Right cardiac atrium (tissue), 5 donors: ENCODE data around the gene RPA1. TPM values are rescaled to one million over a fixed set of nuclear protein-coding genes. Genes with fewer than 3 reads are reported as not detected.

Experiments
- ATAC-seq, 2 donors: fragments of 200-7000 bp; cut with Tn5 transposase; one replicate each; pipeline versions ENCODE4 v1.8.0 to v1.9.1; 2020; ENCODE audit warnings: moderate library complexity in 2 of 2, mild to moderate bottlenecking in 1 of 2
- DNase-seq, 3 donors: peaks; one replicate each; pipeline ENCODE4 v3.0.0-alpha.2; 2020
- H3K27ac ChIP-seq: one replicate; pipeline ENCODE4 v1.5.1; 2013; ENCODE audit warnings: mild to moderate bottlenecking, low read length, control low read depth, moderate library complexity
- H3K27me3 ChIP-seq: one replicate; pipeline ENCODE4 v1.6.1; 2013; ENCODE audit not compliant: control insufficient read depth, insufficient read depth
- H3K4me1 ChIP-seq: one replicate; pipeline ENCODE4 v1.6.1; 2013; ENCODE audit warnings: low read length; ENCODE audit not compliant: control insufficient read depth, insufficient read depth
- H3K4me3 ChIP-seq: one replicate; pipeline ENCODE4 v1.5.1; 2013; ENCODE audit warnings: low read length, control low read depth
- H3K9me3 ChIP-seq: one replicate; pipeline ENCODE4 v1.6.1; 2013; ENCODE audit warnings: low read length; ENCODE audit not compliant: control insufficient read depth
- WGBS: extraction: QIAGEN DNeasy Blood & Tissue Kit; methylation state at CpG from one replicate; pipeline ENCODE4 v1.1.7; 2013; 5-methylcytosine and 5-hydroxymethylcytosine counted together
- intact Hi-C, 4 donors: fragments of 100-400 bp; cut with DNase I; formaldehyde crosslinking; loops; one replicate each; pipeline versions ENCODE4 v1.11.0 to v1.14.0; 2022 to 2023
- long read RNA-seq, 4 donors: library from polyadenylated mRNA; unstranded; transcript quantifications; one replicate each; pipeline ENCODE4 v2.0.0, GENCODE V29; 2020 to 2021
- polyA plus RNA-seq: library from polyadenylated mRNA; stranded (reverse); fragments of 200-250 nt; gene quantifications from one replicate; pipeline ENCODE4 v1.2.3, GENCODE V29; 2013
- total RNA-seq, 4 donors: library from RNA; stranded (reverse); fragmentation: NEBNext Ultra II Directional; extraction: Animal tissue kit (Norgen Biotek cat#: 25700); gene quantifications; one replicate each; pipeline ENCODE4 v1.2.1, GENCODE V29; 2021
- donor health status: healthy with polysubstance abuse.
- donor health status: DM: no; HTN: yes; CAD: no.
- donor health status: DM: no; HTN: no; CAD: no.
- donor health status: DM: no; HTN: yes; CAD: no; lungs with severe emphysema.
- donor health status: DM: yes; HTN: yes; CAD: no.

RPA1 gene
- total RNA-seq (100 to 1,000 TPM in 1 of 4 donors, 10 to 100 TPM in 3; 68.1 to 103 (median 81.6) TPM), polyA plus RNA-seq (28.0 TPM)
- long read RNA-seq, donor 1, full-length matches to known transcripts, result 123 of 135 reads
- long read RNA-seq, donor 1, partial matches to known transcripts, result 12 of 135 reads
- long read RNA-seq, donor 1, other reads (novel, unspliced or antisense), result 0 of 135 reads
- long read RNA-seq, donor 2, full-length matches to known transcripts, result 46 of 51 reads
- long read RNA-seq, donor 2, partial matches to known transcripts, result 4 of 51 reads
- long read RNA-seq, donor 2, other reads (novel, unspliced or antisense), result 1 of 51 reads
- long read RNA-seq, donor 3, full-length matches to known transcripts, result 381 of 485 reads
- long read RNA-seq, donor 3, partial matches to known transcripts, result 73 of 485 reads
- long read RNA-seq, donor 3, other reads (novel, unspliced or antisense), result 31 of 485 reads
- long read RNA-seq, donor 4, full-length matches to known transcripts, result 57 of 67 reads
- long read RNA-seq, donor 4, partial matches to known transcripts, result 6 of 67 reads
- long read RNA-seq, donor 4, other reads (novel, unspliced or antisense), result 4 of 67 reads

- DNase-seq (peak; percentile 91 to 96 (median 96)), ATAC-seq (peak; percentile 100)
- peak within 1 kb of the TSS; percentile 82 for H3K27ac ChIP-seq
- no peaks in the 10 kb centered on the region for H3K27me3 ChIP-seq
- no peaks in the 10 kb centered on the region for H3K9me3 ChIP-seq
- H3K4me3 ChIP-seq, result peak within 1 kb of the TSS; percentile 78
- no peaks in the 10 kb centered on the region for H3K4me1 ChIP-seq
- under 1% methylated on average over 83 of the region's 83 CpGs for WGBS
- intact Hi-C loops, result no loop called here
Observed at GRCh38 chr17:1829592-1830257, at the start of gene RPA1, which contains the start of gene SMYD4. TSS of gene RPA1 (plus strand) at chr17:1830005. CDS start at chr17:1830094, 89 bp downstream. TSS of gene SMYD4 (minus strand) at chr17:1829902. CDS start at chr17:1827994, 1,908 bp downstream.

GRCh38 chr17:1782171-1782567, 47.6 kb upstream of the RPA1 start:
- peak overlapping the region; percentile 94 for H3K27ac ChIP-seq
- 48% methylated on average over 6 of the region's 6 CpGs for WGBS
- H3K27me3 ChIP-seq, result no peaks in the 10 kb centered on the region
- intact Hi-C loops, result loop anchor here in 3 of 4 donors (5.0 to 10.0 kb wide), 2 partner anchors 60 to 127 kb away; partner anchors contain the start of gene WDR81 (in 2 of the 3)
- no peak for ATAC-seq
- no peaks in the 10 kb centered on the region for H3K9me3 ChIP-seq
- no peak overlapping the region for H3K4me3 ChIP-seq
- DNase-seq, result peak in 2 of 3 donors; percentile 40 to 63
- peaks cover 21% of the 10 kb centered on the region for H3K4me1 ChIP-seq

- Histone ChIP-seq H3K4me3 (no peak overlapping the region), H3K27ac (peak overlapping the region; percentile 94), H3K27me3 (no peaks in the 10 kb centered on the region), H3K4me1 (peaks cover 26% of the 10 kb centered on the region), H3K9me3 (no peaks in the 10 kb centered on the region)
- 73% methylated on average over 19 of the region's 19 CpGs for WGBS
- ATAC-seq, result peak; percentile 5 to 15
- peak; percentile 71 to 83 (median 83) for DNase-seq
- intact Hi-C loops, result loop anchor here in 3 of 4 donors (5.0 to 10.0 kb wide), 2 partner anchors 61 to 128 kb away; partner anchors contain the start of gene WDR81 (in 2 of the 3)
Observed at GRCh38 chr17:1783271-1783670, 46.5 kb upstream of the RPA1 start.

- peak; percentile 79 to 82 for ATAC-seq
- Histone ChIP-seq H3K9me3 (no peaks in the 10 kb centered on the region), H3K4me3 (no peak overlapping the region), H3K27ac (peak overlapping the region; percentile 94), H3K27me3 (no peaks in the 10 kb centered on the region), H3K4me1 (peaks cover 26% of the 10 kb centered on the region)
- intact Hi-C loops, result loop anchor here in 3 of 4 donors (2.0 to 10.0 kb wide), 3 partner anchors 62 to 129 kb away; partner anchors contain the start of gene WDR81 (in 2 of the 3)
- DNase-seq, result peak; percentile 88 to 93 (median 88)
- WGBS, result 46% methylated on average over 16 of the region's 16 CpGs
Observed at GRCh38 chr17:1783834-1784611, 45.8 kb upstream of the RPA1 start.

- Histone ChIP-seq H3K9me3 (no peaks in the 10 kb centered on the region), H3K4me3 (no peak overlapping the region), H3K27me3 (no peaks in the 10 kb centered on the region), H3K27ac (peak overlapping the region; percentile 93), H3K4me1 (peaks cover 22% of the 10 kb centered on the region)
- DNase-seq (peak; percentile 70 to 86 (median 85)), ATAC-seq (peak in 1 of 2 donors; percentile 28)
- intact Hi-C loops, result loop anchor here in 1 of 4 donors (2.0 to 10.0 kb wide), 2 partner anchors 65 to 131 kb away; no protein-coding TSS in a partner anchor
- 26% methylated on average over 4 of the region's 4 CpGs for WGBS
Observed at GRCh38 chr17:1785930-1786329, 43.9 kb upstream of the RPA1 start.

GRCh38 chr17:1786708-1787107, 43.1 kb upstream of the RPA1 start:
- ATAC-seq, result no peak
- H3K4me3 ChIP-seq, result no peak overlapping the region
- DNase-seq, result peak in 2 of 3 donors; percentile 32 to 43
- H3K27me3 ChIP-seq, result no peaks in the 10 kb centered on the region
- WGBS, result 76% methylated on average over 7 of the region's 7 CpGs
- peaks cover 22% of the 10 kb centered on the region for H3K4me1 ChIP-seq
- intact Hi-C loops, result loop anchor here in 1 of 4 donors (10.0 kb wide), 1 partner anchor 132 kb away; no protein-coding TSS in a partner anchor
- H3K27ac ChIP-seq, result peak overlapping the region; percentile 93
- no peaks in the 10 kb centered on the region for H3K9me3 ChIP-seq

GRCh38 chr17:1787301-1787902, 42.4 kb upstream of the RPA1 start:
- peak; percentile 54 to 81 (median 81) for DNase-seq
- H3K27ac ChIP-seq, result peak overlapping the region; percentile 98
- WGBS, result 65% methylated on average over 16 of the region's 16 CpGs
- H3K4me1 ChIP-seq, result peaks cover 22% of the 10 kb centered on the region
- intact Hi-C loops, result loop anchor here in 1 of 4 donors (10.0 kb wide), 1 partner anchor 133 kb away; no protein-coding TSS in a partner anchor
- peak; percentile 38 to 68 for ATAC-seq
- no peak overlapping the region for H3K4me3 ChIP-seq
- H3K9me3 ChIP-seq, result no peaks in the 10 kb centered on the region
- H3K27me3 ChIP-seq, result no peaks in the 10 kb centered on the region

GRCh38 chr17:1789936-1790335, 39.9 kb upstream of the RPA1 start:
- H3K27me3 ChIP-seq, result no peaks in the 10 kb centered on the region
- intact Hi-C loops, result loop anchor here in 2 of 4 donors (10.0 kb wide), 2 partner anchors 95 to 135 kb away; no protein-coding TSS in a partner anchor
- peak in 1 of 3 donors; percentile 9 for DNase-seq
- H3K4me3 ChIP-seq, result no peak overlapping the region
- no peaks in the 10 kb centered on the region for H3K9me3 ChIP-seq
- WGBS, result 49% methylated on average over 5 of the region's 5 CpGs
- no peak overlapping the region for H3K27ac ChIP-seq
- peaks cover 14% of the 10 kb centered on the region for H3K4me1 ChIP-seq
- no peak for ATAC-seq

GRCh38 chr17:1792495-1793446, 37.0 kb upstream of the RPA1 start:
- WGBS, result 80% methylated on average over 23 of the region's 23 CpGs
- DNase-seq (peak in 1 of 3 donors; percentile 22), ATAC-seq (no peak)
- H3K4me1 ChIP-seq, result no peaks in the 10 kb centered on the region
- no peaks in the 10 kb centered on the region for H3K27me3 ChIP-seq
- H3K27ac ChIP-seq, result peak overlapping the region; percentile 36
- intact Hi-C loops, result loop anchor here in 1 of 4 donors (10.0 kb wide), 1 partner anchor 92 kb away; no protein-coding TSS in a partner anchor
- H3K9me3 ChIP-seq, result no peaks in the 10 kb centered on the region
- no peak overlapping the region for H3K4me3 ChIP-seq
